ENCODE results near the gene CHMP2A.

The CHMP2A gene

DNA sequence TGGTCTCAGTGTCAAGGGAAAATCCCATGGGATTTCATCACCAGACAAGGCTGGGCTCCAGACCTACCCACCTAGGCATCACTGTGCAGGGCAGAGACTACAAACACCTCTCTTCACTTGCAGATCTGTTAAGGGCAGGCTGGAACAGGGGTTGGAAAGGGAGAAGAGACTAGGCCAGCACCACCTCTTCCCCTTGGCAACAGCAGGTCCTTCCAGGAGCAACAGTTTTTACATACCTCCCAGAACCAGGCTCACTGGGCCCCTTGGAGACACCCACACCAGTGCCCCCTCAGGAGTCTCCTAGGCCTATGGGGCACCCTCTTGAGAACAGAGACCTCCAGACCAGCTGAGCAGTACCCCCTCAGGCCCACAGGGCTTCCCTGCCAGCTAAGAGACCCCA lies 6.0 kb upstream of the CHMP2A start:
- Mint-ChIP-seq H3K27ac (no peak overlapping the region), H3K4me1 (peaks cover 76% of the 10 kb centered on the region), H3K36me3 (peaks cover 23% of the 10 kb centered on the region), H3K9me3 (no peaks in the 10 kb centered on the region), H3K27me3 (no peaks in the 10 kb centered on the region), H3K4me3 (no peak overlapping the region)
- ATAC-seq = no peak

DNA sequence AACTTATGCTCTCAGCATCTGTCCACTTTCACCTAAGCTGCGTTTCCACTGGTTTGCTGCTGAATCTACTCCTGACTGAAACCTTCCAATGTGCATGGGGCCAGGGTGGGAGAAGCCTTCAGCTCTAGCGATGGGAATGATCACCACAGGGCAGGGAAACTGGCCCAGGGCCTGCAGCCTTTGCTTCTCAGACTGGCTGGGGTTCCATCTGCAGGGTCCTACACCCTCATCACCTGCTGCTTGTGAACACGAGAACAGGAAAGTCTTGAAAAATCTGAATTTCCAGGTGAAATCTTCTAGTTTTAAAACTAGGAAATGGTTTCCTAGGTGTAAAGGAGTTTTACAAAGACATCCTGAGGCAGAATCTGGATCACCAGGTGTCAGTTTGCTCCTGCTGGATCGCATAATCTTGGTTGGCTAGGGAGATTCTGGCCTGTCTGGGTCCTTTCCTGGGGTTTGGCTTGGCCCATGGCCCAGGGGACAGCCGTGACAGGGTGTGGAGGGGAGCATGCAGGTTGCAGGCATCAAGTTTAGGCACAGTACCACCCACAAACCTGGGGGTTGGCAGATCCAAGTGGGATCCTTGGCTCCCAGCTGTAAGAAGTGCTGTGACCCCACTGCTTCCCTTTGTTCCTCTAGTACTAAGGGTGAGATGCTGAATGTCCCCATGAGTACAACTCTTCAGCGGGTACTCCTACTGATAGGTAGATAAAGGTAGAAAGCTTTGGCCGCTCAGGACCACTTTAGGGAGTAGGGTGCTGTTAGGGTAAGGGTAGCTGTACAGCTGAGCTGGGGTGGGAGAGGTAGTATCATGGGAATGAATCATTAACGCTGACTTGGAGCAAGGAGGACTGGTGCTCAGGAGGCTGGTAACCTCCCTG lies 5.3 kb upstream of the CHMP2A start:
- peaks cover 79% of the 10 kb centered on the region for H3K4me1 Mint-ChIP-seq
- H3K4me3 Mint-ChIP-seq = peak overlapping the region; percentile 89
- no peak for ATAC-seq
- H3K27ac Mint-ChIP-seq = peak overlapping the region; percentile 100
- peaks cover 23% of the 10 kb centered on the region for H3K36me3 Mint-ChIP-seq
- no peaks in the 10 kb centered on the region for H3K9me3 Mint-ChIP-seq
- H3K27me3 Mint-ChIP-seq = no peaks in the 10 kb centered on the region

DNA sequence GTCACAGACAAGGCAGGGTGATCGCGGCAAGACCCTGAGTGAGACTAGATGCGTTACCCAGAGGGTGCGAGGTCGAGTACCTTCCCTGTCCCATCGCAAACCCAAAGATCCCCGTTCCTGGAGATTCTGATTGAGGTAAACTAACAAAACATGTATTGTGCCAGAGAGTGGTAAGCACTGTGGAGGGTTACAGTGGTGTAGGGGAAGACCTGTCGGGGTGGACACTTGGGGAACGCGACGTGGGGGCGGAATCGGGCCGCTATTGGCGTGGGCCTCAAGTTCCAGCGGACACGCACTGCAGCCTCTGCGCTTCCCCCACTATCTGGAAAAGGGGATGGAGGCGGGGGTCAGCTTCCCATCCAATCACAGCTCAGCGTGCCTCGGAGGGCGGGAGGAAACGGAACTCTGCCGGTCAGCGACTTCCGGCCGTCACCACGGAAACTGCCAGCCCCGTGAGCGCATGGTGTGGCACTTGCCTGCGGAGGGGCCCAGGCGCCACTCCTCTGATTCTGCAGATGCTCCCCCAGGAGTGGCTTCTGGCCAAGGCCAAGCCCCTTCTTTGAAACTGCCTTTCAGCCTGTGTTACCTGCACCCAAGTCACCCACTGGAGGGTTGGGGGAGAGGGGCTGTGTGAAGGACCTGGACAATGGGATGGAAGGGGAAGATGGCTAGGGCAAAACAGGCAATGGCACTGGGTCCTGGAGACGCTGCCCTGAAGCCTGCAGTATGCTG lies 4.5 kb upstream of the CHMP2A start:
- H3K27me3 Mint-ChIP-seq = no peaks in the 10 kb centered on the region
- peak; percentile 48 for ATAC-seq
- no peaks in the 10 kb centered on the region for H3K9me3 Mint-ChIP-seq

DNA sequence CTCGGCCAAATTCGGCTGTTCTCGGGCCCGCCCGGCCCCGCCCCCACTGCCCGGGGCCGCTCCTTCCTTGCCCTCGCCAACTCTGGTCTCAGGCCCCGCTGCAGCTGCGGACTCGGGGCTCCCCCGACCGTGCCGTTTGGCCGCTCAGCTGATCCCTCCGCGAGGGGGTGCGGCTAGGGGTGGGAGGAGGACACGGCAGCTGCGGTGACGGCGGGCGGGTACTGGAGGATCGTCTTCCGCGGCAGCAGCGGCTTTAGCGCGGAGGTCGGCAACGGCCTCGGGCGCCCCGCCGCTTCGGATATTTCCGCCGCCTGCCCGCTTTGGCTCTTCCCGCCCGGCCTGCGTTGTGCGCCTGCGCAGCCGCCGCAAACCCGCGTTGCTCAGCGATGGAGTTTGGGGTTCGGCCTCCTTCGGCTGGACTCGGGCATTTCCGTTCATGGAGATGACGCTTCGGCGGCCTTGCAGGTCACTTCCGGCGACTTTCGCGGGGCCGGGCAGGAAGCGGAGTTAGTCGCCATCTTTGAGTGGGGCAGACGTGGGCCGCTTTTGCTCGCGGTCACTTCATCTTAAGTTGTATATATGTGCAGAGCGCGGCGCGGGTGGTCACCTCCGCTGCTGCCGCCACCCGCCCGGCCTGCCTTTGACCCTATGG lies 3.8 kb upstream of the CHMP2A start:
- Mint-ChIP-seq H3K9me3 (no peaks in the 10 kb centered on the region), H3K27ac (peak overlapping the region; percentile 100), H3K4me3 (peak overlapping the region; percentile 89), H3K36me3 (peaks cover 25% of the 10 kb centered on the region), H3K4me1 (peaks cover 83% of the 10 kb centered on the region), H3K27me3 (no peaks in the 10 kb centered on the region)
- peak; percentile 84 for ATAC-seq

More for the DNA sequence above, 4.5 kb upstream of the CHMP2A start:
- Mint-ChIP-seq H3K36me3 (peaks cover 23% of the 10 kb centered on the region), H3K4me3 (peak overlapping the region; percentile 89), H3K27ac (peak overlapping the region; percentile 100), H3K4me1 (peaks cover 81% of the 10 kb centered on the region)

DNA sequence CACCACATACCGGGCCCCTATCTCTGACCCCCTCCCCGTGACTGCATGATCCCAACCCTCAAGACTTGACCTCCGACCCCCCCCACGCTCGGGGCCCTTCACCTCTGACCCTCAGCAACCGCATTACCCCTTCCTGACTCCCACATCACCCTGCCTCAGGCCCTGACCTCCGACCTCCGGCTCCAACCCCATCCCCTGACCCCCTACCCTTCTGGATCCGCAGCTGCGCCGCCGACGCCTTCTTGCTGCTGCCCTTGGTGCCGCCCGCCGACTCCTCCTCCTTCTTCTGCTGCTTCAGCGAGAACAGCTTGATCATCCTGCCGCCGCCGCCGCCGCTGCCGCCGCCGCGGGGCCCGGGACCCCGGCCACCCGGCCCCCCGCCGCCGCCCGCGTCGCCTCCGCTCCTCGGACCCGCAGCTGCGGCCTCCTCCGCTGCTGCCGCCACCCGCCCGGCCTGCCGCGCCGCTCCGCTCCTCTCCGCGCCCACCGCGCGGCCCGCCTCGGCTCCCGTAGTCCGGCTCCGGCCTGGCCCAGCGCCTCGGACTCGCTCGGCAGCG lies 3.2 kb upstream of the CHMP2A start, which contains the start of gene UBE2M:
Gene UBE2M (minus strand): TSS at position 546 of the 557 bp plus-strand sequence. CDS start 230 bp downstream, at position 316.
- ATAC-seq = peak; percentile 0
- Mint-ChIP-seq H3K36me3 (peaks cover 29% of the 10 kb centered on the region), H3K27ac (peak within 1 kb of the TSS; percentile 100), H3K27me3 (no peaks in the 10 kb centered on the region), H3K4me3 (peak within 1 kb of the TSS; percentile 89), H3K4me1 (peaks cover 83% of the 10 kb centered on the region), H3K9me3 (no peaks in the 10 kb centered on the region)

DNA sequence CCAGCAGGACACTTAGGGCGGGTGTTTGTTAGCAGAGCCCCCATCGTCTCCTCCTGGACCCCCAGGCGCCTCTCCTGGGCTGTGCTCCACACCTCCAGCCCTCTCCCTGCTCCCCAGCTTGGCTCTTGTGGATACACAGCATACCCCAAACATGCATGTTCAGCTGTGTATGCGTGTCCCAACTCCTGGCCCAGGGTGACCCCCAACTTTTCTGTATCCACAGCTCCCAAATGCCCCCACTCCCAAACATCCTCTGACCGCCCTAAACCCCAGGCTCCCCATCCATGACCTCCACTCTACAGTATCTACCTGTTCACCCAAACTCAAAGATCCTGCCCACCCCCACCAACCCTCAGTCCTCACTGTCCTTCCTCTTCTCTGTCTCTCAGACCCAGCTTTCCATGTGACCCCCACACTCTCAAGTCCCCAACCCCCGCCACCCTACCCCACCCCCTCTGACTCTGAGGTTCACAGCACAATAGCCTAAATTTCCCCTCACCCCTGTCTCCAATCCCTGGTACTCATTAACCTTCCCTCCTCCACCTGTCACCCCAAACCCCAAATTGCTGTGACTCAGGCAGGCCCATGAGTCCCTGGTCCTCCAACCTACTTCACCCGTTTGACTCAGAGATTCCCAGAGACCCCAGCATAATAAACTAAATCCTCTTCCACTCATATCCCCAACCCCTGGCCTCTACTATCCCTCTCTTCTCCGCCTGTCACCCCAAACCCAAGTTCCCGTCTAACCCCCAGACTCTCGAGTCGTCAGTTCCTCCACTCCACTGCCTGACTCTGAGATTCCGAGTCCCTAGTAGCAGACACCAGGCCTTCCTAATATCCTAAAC lies 2.5 kb upstream of the CHMP2A start:
- ATAC-seq = no peak
- H3K36me3 Mint-ChIP-seq = peaks cover 36% of the 10 kb centered on the region
- no peaks in the 10 kb centered on the region for H3K9me3 Mint-ChIP-seq
- peak overlapping the region; percentile 100 for H3K27ac Mint-ChIP-seq
- H3K4me3 Mint-ChIP-seq = peak overlapping the region; percentile 89
- no peaks in the 10 kb centered on the region for H3K27me3 Mint-ChIP-seq
- H3K4me1 Mint-ChIP-seq = peaks cover 83% of the 10 kb centered on the region

DNA sequence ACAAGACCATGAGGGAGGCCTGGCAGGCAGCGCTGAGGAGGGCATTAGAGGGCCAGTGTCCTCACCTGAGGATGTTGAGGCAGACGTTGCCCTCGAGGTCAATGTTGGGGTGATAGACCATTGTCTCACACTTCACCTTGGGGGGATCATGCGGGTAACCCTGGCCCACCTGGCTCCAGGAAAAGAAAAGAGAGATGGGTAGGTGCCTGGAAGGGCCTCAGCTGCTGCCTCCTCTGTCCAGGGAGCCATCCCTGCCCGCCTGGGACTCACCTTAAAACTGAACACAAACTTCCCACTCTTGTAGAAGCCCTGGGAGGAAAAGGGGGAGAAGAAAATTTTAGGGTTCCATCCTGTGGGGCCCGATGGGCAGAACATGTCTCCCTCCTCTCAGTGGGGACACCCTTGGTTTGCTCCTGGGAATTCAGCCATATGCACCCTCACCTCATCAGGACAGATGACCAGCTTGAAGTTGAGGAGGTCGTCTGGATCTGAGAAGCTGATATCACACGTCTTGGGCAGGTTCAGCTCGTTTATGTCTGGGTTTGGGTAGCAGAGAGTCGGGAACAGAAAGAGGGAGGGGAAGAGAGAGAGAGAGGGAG lies 1.8 kb upstream of the CHMP2A start:
- peaks cover 42% of the 10 kb centered on the region for H3K36me3 Mint-ChIP-seq
- H3K27ac Mint-ChIP-seq = peak overlapping the region; percentile 100
- H3K4me3 Mint-ChIP-seq = peak overlapping the region; percentile 89
- no peak for ATAC-seq
- no peaks in the 10 kb centered on the region for H3K27me3 Mint-ChIP-seq
- peaks cover 77% of the 10 kb centered on the region for H3K4me1 Mint-ChIP-seq
- H3K9me3 Mint-ChIP-seq = no peaks in the 10 kb centered on the region

DNA sequence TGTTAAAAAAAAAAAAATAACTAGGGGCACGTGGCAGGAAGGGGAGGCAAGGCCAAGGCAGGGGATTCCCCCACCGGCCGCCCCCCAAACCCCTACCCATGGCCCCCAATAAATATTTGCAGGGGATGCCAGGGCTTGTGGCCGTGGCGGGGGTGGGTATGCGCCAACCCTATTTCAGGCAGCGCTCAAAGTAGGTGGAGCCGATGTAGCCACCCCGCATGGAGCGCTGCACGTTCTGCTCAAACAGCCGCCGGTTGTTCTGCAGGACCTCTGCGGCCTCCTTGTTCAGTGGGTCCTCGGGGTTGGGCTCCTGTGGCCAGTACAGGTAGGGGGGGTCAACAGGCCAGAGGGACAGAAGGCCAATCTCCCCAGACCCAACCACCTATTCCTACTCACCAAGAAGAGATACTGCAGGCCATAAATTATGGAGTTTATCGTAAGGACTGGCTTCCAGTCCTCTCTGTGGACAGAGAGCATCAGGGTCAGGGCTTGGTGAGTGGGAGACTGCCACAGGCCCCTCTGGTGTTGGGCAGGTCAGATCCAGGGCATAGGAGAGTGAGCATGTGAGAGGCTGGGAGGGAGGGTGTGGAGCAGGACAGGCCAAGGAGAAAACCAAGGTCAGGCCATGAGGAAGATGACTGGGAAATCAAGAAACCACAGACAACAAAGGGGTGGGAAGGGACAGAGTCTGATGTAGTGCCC lies 1.2 kb upstream of the CHMP2A start:
- H3K4me1 Mint-ChIP-seq = peaks cover 71% of the 10 kb centered on the region
- peaks cover 48% of the 10 kb centered on the region for H3K36me3 Mint-ChIP-seq
- H3K4me3 Mint-ChIP-seq = peak overlapping the region; percentile 89
- peak overlapping the region; percentile 100 for H3K27ac Mint-ChIP-seq
- no peaks in the 10 kb centered on the region for H3K9me3 Mint-ChIP-seq
- no peaks in the 10 kb centered on the region for H3K27me3 Mint-ChIP-seq
- no peak for ATAC-seq

DNA sequence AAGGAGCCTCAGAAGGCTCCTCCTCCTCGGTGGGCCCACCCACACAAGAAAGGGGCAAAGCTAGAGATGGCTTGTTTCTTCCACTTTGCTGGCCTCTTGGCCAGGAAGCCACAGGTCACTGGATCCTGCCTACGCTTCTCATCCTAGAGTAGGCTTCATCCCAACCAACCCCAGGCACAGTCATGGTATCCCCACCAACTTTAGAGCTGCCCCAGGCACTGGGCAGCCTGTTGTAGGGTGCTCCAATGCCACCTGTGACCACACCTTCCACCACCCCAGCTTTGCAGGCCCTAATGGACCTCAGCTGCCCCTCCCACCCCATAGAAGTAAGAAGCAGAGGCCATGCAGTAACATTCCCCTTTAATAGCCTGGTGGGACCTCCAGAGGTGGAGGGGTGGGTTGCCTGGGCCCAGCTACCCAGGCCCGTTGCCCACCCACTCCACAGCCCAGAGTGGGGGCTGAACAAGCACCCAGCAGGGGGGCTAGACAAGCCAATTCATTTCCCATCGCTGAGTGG lies 522 bp upstream of the CHMP2A start:
- peaks cover 65% of the 10 kb centered on the region for H3K4me1 Mint-ChIP-seq
- H3K27me3 Mint-ChIP-seq = no peaks in the 10 kb centered on the region
- no peak for ATAC-seq
- H3K36me3 Mint-ChIP-seq = peaks cover 54% of the 10 kb centered on the region
- H3K27ac Mint-ChIP-seq = peak overlapping the region; percentile 100
- H3K4me3 Mint-ChIP-seq = peak overlapping the region; percentile 89
- no peaks in the 10 kb centered on the region for H3K9me3 Mint-ChIP-seq

DNA sequence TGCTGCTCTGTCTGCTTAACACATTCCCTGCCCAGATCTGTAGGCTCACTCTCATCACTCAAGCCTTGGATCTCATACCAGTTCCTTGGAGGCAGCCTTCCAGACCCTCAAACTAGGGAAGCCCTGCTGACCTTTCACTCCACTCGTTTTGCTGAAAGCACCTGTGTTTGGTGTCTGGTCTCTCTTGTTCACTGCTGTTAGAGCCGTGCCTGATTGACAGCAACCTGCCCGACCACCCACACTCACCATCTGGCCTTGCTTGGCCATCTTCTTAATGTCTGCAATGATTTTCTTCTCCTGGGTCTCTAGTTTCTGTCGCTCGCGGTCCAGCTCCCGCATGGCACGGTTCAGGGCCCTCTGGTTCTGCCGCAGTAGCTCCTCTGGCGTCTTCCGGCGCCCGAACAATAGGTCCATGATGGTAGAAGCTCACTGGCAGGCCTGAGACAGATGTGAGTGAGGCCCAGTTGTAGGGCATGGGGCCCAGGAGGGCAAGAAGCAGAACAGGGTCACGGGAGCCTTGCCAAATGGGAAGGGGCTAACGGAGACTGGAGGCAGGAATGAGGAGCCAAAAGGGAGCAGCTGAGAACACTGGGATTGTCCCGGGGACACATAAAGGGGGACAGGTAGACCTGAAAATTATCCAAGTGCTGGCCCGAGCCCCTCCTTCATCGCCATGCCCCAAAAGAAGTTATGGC lies 959 bp downstream of the CHMP2A start:
- Mint-ChIP-seq H3K9me3 (no peaks in the 10 kb centered on the region), H3K27ac (peak overlapping the region; percentile 100), H3K36me3 (peaks cover 66% of the 10 kb centered on the region), H3K27me3 (no peaks in the 10 kb centered on the region), H3K4me3 (peak overlapping the region; percentile 87), H3K4me1 (peaks cover 50% of the 10 kb centered on the region)
- ATAC-seq = no peak

DNA sequence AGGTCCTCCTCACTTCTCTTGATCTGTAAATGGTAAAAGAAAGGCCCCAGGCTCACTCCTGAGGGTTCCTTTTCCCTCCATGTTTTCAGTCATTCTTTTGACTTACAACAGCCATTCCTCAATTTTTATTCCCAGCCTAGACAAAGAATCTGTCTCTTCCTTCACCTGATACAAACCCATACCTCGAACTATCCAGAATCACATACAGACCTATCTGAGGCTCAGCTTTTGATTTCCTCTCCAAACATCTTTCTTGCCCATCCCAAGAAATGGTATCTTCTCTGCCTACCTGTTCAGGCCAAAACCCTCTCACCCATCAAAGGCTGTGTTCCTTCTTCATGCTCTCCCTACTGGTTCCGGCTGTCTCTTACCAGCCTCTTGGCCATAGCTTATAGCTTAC lies 2.2 kb downstream of the CHMP2A start:
- no peak for ATAC-seq
- Mint-ChIP-seq H3K27ac (no peak overlapping the region), H3K4me3 (no peak overlapping the region), H3K27me3 (no peaks in the 10 kb centered on the region), H3K9me3 (no peaks in the 10 kb centered on the region), H3K4me1 (peaks cover 51% of the 10 kb centered on the region), H3K36me3 (peaks cover 70% of the 10 kb centered on the region)

DNA sequence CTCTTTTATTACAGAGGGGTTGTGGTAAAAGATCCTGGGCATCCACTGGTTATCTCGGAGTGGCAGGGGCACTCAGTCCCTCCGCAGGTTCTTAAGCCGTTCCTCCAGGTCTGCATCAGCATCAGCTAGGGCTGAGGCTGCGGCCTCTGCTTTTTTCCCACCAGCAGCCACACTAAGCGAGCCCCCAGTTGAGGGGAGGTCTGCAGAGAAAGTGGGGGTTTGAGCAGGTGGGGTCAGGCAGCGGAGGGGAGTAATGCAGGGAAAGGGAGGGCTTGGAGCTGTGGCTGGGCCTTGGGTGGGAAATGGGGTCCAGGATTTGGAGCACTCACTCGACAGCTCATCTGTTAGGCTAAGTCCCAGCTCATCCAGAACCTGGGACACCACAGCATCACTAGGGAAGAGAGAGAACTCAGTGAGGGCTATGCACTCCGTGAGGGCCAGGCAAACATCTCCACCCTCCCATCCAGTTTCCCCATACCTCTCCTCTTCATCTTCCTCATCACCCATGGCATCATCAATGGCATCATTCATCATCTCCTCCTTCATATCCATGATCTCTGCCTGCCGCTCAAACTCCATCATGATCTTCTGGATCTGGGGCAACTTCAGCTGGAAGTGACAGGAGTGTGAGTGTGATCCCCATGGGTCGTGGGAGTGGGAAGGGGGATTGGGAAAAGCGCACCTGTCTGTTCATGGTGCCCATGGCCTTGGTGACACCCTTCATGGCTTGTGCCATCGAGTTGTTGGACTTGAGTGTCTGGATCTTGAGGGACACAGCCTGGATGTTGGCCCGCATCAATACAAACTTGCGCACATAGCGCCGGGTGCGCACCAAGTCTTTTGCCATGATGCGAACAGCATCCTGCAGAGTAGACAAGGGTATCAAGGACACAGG lies 3.1 kb downstream of the CHMP2A start:
- no peak overlapping the region for H3K27ac Mint-ChIP-seq
- H3K27me3 Mint-ChIP-seq = no peaks in the 10 kb centered on the region
- peaks cover 51% of the 10 kb centered on the region for H3K4me1 Mint-ChIP-seq
- H3K4me3 Mint-ChIP-seq = no peak overlapping the region
- H3K9me3 Mint-ChIP-seq = no peaks in the 10 kb centered on the region
- peaks cover 65% of the 10 kb centered on the region for H3K36me3 Mint-ChIP-seq
- no peak for ATAC-seq

Measured in stimulated activated memory B cell treated with anti-CD40 and anti-IgM and Interleukin-4, amounts not matched to agents 10 μg/mL and 1 μg/mL and 100 μg/mL, for 72 hours (primary cell).